ENCODE data around the gene PLEKHA1.

The PLEKHA1 gene

DNA sequence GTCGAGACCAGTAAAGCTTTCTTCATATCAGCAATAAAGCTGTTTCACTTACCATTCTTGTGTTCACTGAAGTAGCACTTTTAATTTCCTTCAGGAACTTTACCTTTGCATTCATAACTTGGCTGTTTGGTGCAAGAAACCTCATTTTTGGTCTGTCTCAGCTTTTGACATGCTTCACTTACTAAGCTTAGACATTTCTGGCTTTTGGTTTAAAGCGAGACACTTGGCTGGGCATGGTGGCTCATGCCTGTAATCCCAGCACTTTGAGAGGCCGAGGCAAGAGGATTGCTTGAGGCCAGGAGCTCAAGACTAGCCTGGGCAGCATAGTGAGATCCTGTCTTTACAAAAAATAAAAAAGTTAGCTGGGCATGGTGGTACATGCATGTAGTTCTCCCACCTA, 15.8 kb downstream of the PLEKHA1 start:
- Histone ChIP-seq H3K4me1 (ENCODE audit: insufficient read depth, insufficient read length) (no peaks in the 10 kb centered on the region), H3K9ac (ENCODE audit: insufficient read length, low read depth) (no peak overlapping the region), H3K27me3 (ENCODE audit: insufficient read depth, insufficient read length) (no peaks in the 10 kb centered on the region), H3K9me3 (ENCODE audit: insufficient read depth, low read length) (0 out of 2 replicates have a peak, but pooled peaks cover 4% of the 10 kb centered on the region), H3K36me3 (ENCODE audit: insufficient read depth, insufficient read length, low read length) (peaks cover 11% of the 10 kb centered on the region), H3K4me3 (ENCODE audit: insufficient read length, low read depth) (no peak overlapping the region)
- no peak for TF ChIP-seq SUZ12 (IDR thresholded peaks at IDR 0.05; ENCODE audit: extremely low read depth, insufficient read depth, insufficient read length)
- no peak for TF ChIP-seq ZNF274 (IDR thresholded peaks at IDR 0.05; ENCODE audit: low read depth, low read length)
- no peak for TF ChIP-seq YY1 (IDR thresholded peaks at IDR 0.05; ENCODE audit: insufficient read depth, insufficient read length)
- no peak for DNase-seq (ENCODE audit: low read depth, low spot score)

DNA sequence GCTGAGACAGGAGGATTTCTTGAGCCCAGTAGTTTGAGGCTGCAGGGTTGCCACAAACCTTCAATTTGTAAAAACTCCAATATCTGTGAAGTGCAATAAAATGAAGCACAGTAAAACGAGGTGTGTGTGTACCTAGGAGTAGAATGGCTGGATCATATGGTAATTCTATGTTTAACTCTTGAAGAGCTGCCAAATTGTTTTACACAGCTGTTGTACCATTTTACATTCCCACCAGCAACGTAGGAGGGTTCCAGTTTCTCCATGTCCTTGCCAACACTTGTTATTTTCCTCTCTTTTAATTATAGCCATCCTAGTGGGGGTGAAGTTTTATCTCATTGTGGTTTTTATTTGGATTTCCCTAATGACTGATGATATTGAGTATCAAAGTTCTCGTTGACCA, 16.2 kb downstream of the PLEKHA1 start:
- Histone ChIP-seq H3K9me3 (ENCODE audit: insufficient read depth, low read length) (0 out of 2 replicates have a peak, but pooled peaks cover 4% of the 10 kb centered on the region), H3K4me3 (ENCODE audit: insufficient read length, low read depth) (no peak overlapping the region), H3K27me3 (ENCODE audit: insufficient read depth, insufficient read length) (no peaks in the 10 kb centered on the region), H3K9ac (ENCODE audit: insufficient read length, low read depth) (no peak overlapping the region), H3K36me3 (ENCODE audit: insufficient read depth, insufficient read length, low read length) (peaks cover 15% of the 10 kb centered on the region), H3K4me1 (ENCODE audit: insufficient read depth, insufficient read length) (no peaks in the 10 kb centered on the region)
- no peak for DNase-seq (ENCODE audit: low read depth, low spot score)
- TF ChIP-seq SUZ12 (IDR thresholded peaks at IDR 0.05; ENCODE audit: extremely low read depth, insufficient read depth, insufficient read length) (no peak), ZNF274 (IDR thresholded peaks at IDR 0.05; ENCODE audit: low read depth, low read length) (no peak), YY1 (IDR thresholded peaks at IDR 0.05; ENCODE audit: insufficient read depth, insufficient read length) (no peak)

DNA sequence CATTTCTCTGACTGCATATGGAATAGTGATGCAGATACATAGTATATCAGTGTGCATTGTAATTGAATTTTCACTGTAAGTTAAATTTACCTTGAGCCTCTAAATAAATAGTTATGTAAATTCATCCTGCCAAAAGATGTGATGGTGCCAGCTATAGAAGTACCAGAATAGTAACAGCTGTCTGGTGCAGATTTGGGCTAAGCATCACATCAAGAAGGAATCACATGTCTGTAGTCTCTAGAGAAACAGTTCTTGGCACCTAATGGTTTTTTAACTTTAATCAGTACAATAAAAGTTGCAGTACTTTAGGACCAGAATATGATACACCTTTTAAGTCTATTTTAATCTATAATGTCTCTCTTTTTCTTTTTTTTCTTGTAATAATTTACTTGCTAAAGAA, 17.4 kb downstream of the PLEKHA1 start:
- Histone ChIP-seq H3K36me3 (ENCODE audit: insufficient read depth, insufficient read length, low read length) (peaks cover 19% of the 10 kb centered on the region), H3K4me3 (ENCODE audit: insufficient read length, low read depth) (no peak overlapping the region), H3K27me3 (ENCODE audit: insufficient read depth, insufficient read length) (no peaks in the 10 kb centered on the region), H3K9ac (ENCODE audit: insufficient read length, low read depth) (no peak overlapping the region), H3K9me3 (ENCODE audit: insufficient read depth, low read length) (0 out of 2 replicates have a peak, but pooled peaks cover 4% of the 10 kb centered on the region), H3K4me1 (ENCODE audit: insufficient read depth, insufficient read length) (no peaks in the 10 kb centered on the region)
- DNase-seq (ENCODE audit: low read depth, low spot score): no peak
- TF ChIP-seq ZNF274 (IDR thresholded peaks at IDR 0.05; ENCODE audit: low read depth, low read length) (no peak), SUZ12 (IDR thresholded peaks at IDR 0.05; ENCODE audit: extremely low read depth, insufficient read depth, insufficient read length) (no peak), YY1 (IDR thresholded peaks at IDR 0.05; ENCODE audit: insufficient read depth, insufficient read length) (no peak)

GRCh38 chr10:122392835-122393234, 18.3 kb downstream of the PLEKHA1 start:
- H3K9ac ChIP-seq (ENCODE audit: insufficient read length, low read depth): no peak overlapping the region
- H3K4me1 ChIP-seq (ENCODE audit: insufficient read depth, insufficient read length): no peaks in the 10 kb centered on the region
- peaks cover 19% of the 10 kb centered on the region for H3K36me3 ChIP-seq (ENCODE audit: insufficient read depth, insufficient read length, low read length)
- no peak overlapping the region for H3K4me3 ChIP-seq (ENCODE audit: insufficient read length, low read depth)
- H3K27me3 ChIP-seq (ENCODE audit: insufficient read depth, insufficient read length): no peaks in the 10 kb centered on the region
- DNase-seq (ENCODE audit: low read depth, low spot score): no peak
- 0 out of 2 replicates have a peak, but pooled peaks cover 4% of the 10 kb centered on the region for H3K9me3 ChIP-seq (ENCODE audit: insufficient read depth, low read length)
- TF ChIP-seq SUZ12 (IDR thresholded peaks at IDR 0.05; ENCODE audit: extremely low read depth, insufficient read depth, insufficient read length) (no peak), YY1 (IDR thresholded peaks at IDR 0.05; ENCODE audit: insufficient read depth, insufficient read length) (no peak), ZNF274 (IDR thresholded peaks at IDR 0.05; ENCODE audit: low read depth, low read length) (no peak)

GRCh38 chr10:122393288-122393687, 18.8 kb downstream of the PLEKHA1 start:
- DNase-seq (ENCODE audit: low read depth, low spot score): no peak
- Histone ChIP-seq H3K9me3 (ENCODE audit: insufficient read depth, low read length) (0 out of 2 replicates have a peak, but pooled peaks cover 4% of the 10 kb centered on the region), H3K36me3 (ENCODE audit: insufficient read depth, insufficient read length, low read length) (peaks cover 19% of the 10 kb centered on the region), H3K9ac (ENCODE audit: insufficient read length, low read depth) (no peak overlapping the region), H3K4me1 (ENCODE audit: insufficient read depth, insufficient read length) (no peaks in the 10 kb centered on the region), H3K27me3 (ENCODE audit: insufficient read depth, insufficient read length) (no peaks in the 10 kb centered on the region), H3K4me3 (ENCODE audit: insufficient read length, low read depth) (no peak overlapping the region)
- TF ChIP-seq SUZ12 (IDR thresholded peaks at IDR 0.05; ENCODE audit: extremely low read depth, insufficient read depth, insufficient read length): no peak
- TF ChIP-seq ZNF274 (IDR thresholded peaks at IDR 0.05; ENCODE audit: low read depth, low read length): no peak
- TF ChIP-seq YY1 (IDR thresholded peaks at IDR 0.05; ENCODE audit: insufficient read depth, insufficient read length): no peak

GRCh38 chr10:122402548-122403131, 28.1 kb downstream of the PLEKHA1 start:
- no peak overlapping the region for H3K9ac ChIP-seq (ENCODE audit: insufficient read length, low read depth)
- peaks cover 20% of the 10 kb centered on the region for H3K36me3 ChIP-seq (ENCODE audit: insufficient read depth, insufficient read length, low read length)
- H3K4me1 ChIP-seq (ENCODE audit: insufficient read depth, insufficient read length): no peaks in the 10 kb centered on the region
- no peaks in the 10 kb centered on the region for H3K9me3 ChIP-seq (ENCODE audit: insufficient read depth, low read length)
- H3K4me3 ChIP-seq (ENCODE audit: insufficient read length, low read depth): no peak overlapping the region
- no peak for TF ChIP-seq SUZ12 (IDR thresholded peaks at IDR 0.05; ENCODE audit: extremely low read depth, insufficient read depth, insufficient read length)
- no peak for TF ChIP-seq YY1 (IDR thresholded peaks at IDR 0.05; ENCODE audit: insufficient read depth, insufficient read length)
- TF ChIP-seq ZNF274 (IDR thresholded peaks at IDR 0.05; ENCODE audit: low read depth, low read length): no peak
- no peaks in the 10 kb centered on the region for H3K27me3 ChIP-seq (ENCODE audit: insufficient read depth, insufficient read length)
- no peak for DNase-seq (ENCODE audit: low read depth, low spot score)

- H3K9me3 ChIP-seq (ENCODE audit: insufficient read depth, low read length): no peaks in the 10 kb centered on the region
- H3K9ac ChIP-seq (ENCODE audit: insufficient read length, low read depth): no peak overlapping the region
- TF ChIP-seq SUZ12 (IDR thresholded peaks at IDR 0.05; ENCODE audit: extremely low read depth, insufficient read depth, insufficient read length): no peak
- no peak for TF ChIP-seq ZNF274 (IDR thresholded peaks at IDR 0.05; ENCODE audit: low read depth, low read length)
- TF ChIP-seq YY1 (IDR thresholded peaks at IDR 0.05; ENCODE audit: insufficient read depth, insufficient read length): no peak
- H3K4me3 ChIP-seq (ENCODE audit: insufficient read length, low read depth): no peak overlapping the region
- no peaks in the 10 kb centered on the region for H3K27me3 ChIP-seq (ENCODE audit: insufficient read depth, insufficient read length)
- H3K4me1 ChIP-seq (ENCODE audit: insufficient read depth, insufficient read length): no peaks in the 10 kb centered on the region
- no peak for DNase-seq (ENCODE audit: low read depth, low spot score)
- H3K36me3 ChIP-seq (ENCODE audit: insufficient read depth, insufficient read length, low read length): peaks cover 16% of the 10 kb centered on the region
These were observed 30.1 kb downstream of the PLEKHA1 start for GRCh38 chr10:122404576-122404975.

Data from NT2/D1 (cell line).